ENCODE measurements around the gene SRSF8.

The SRSF8 gene

GRCh38 chr11:95104121-95104830, 37.6 kb downstream of the SRSF8 start:
- H3K23ac ChIP-seq (ENCODE audit: low read length), result no peak overlapping the region
- H4K91ac ChIP-seq (ENCODE audit: low read depth, low read length), result no peak overlapping the region
- H3K36me3 ChIP-seq (ENCODE audit: control insufficient read depth in 1 of 2, insufficient read depth in 2 of 2, low read length in 2 of 2), result no peaks in the 10 kb centered on the region
- no peaks in the 10 kb centered on the region for H3K79me2 ChIP-seq (ENCODE audit: control insufficient read depth, insufficient read depth, low read length, poor library complexity)
- H2BK5ac ChIP-seq (ENCODE audit: low read depth, low read length, poor library complexity), result no peak overlapping the region
- H2BK12ac ChIP-seq (ENCODE audit: low read length), result peak overlapping the region; percentile 15
- no peak overlapping the region for H3K4me3 ChIP-seq (ENCODE audit: low read depth, low read length)
- no peak overlapping the region for H3K9ac ChIP-seq (ENCODE audit: low read length)
- no peaks in the 10 kb centered on the region for H3K27me3 ChIP-seq (ENCODE audit: insufficient read depth, low read length)
- H2AK5ac ChIP-seq (ENCODE audit: low read length), result no peak overlapping the region
- H4K12ac ChIP-seq (ENCODE audit: low read depth, low read length), result no peak overlapping the region
- peaks cover 11% of the 10 kb centered on the region for H3K79me1 ChIP-seq (ENCODE audit: low read length)
- H3K14ac ChIP-seq (ENCODE audit: low read length), result no peak overlapping the region
- H3K27ac ChIP-seq (ENCODE audit: low read depth, low read length), result no peak overlapping the region
- H2BK120ac ChIP-seq (ENCODE audit: insufficient read depth, low read length, poor library complexity), result no peak overlapping the region
- WGBS (ENCODE audit: extremely low coverage, insufficient coverage, insufficient read length), result no CpG with 5 or more reads among the region's 6 CpGs
- no peak overlapping the region for H3K4me2 ChIP-seq (ENCODE audit: low read length)
- no peak overlapping the region for H4K8ac ChIP-seq (ENCODE audit: low read depth, low read length)
- H2AFZ ChIP-seq (ENCODE audit: insufficient read depth, low read length, poor library complexity), result no peak overlapping the region
- H3K4ac ChIP-seq (ENCODE audit: low read depth, low read length), result no peak overlapping the region
- H3K9me3 ChIP-seq (ENCODE audit: insufficient read depth, low read depth, low read length), result no peaks in the 10 kb centered on the region
- no peak overlapping the region for H3K18ac ChIP-seq (ENCODE audit: low read length)
- peaks cover 10 to 15% of the 10 kb centered on the region in 2 experiments for H3K4me1 ChIP-seq (ENCODE audit: control insufficient read depth in 1 of 2, insufficient read depth in 2 of 2, low read length in 2 of 2)
- no peak for DNase-seq

GRCh38 chr11:95104856-95105255, 38.1 kb downstream of the SRSF8 start:
- H3K23ac ChIP-seq (ENCODE audit: low read length), result no peak overlapping the region
- no peak overlapping the region for H2BK120ac ChIP-seq (ENCODE audit: insufficient read depth, low read length, poor library complexity)
- H4K12ac ChIP-seq (ENCODE audit: low read depth, low read length), result no peak overlapping the region
- no peak overlapping the region for H3K4ac ChIP-seq (ENCODE audit: low read depth, low read length)
- no CpG with 5 or more reads among the region's 3 CpGs for WGBS (ENCODE audit: extremely low coverage, insufficient coverage, insufficient read length)
- H3K79me1 ChIP-seq (ENCODE audit: low read length), result peaks cover 11% of the 10 kb centered on the region
- H3K4me1 ChIP-seq (ENCODE audit: control insufficient read depth in 1 of 2, insufficient read depth in 2 of 2, low read length in 2 of 2), result peaks cover 13 to 20% of the 10 kb centered on the region in 2 experiments
- H3K9me3 ChIP-seq (ENCODE audit: insufficient read depth, low read depth, low read length), result no peaks in the 10 kb centered on the region
- no peak overlapping the region for H2AK5ac ChIP-seq (ENCODE audit: low read length)
- no peak overlapping the region for H4K8ac ChIP-seq (ENCODE audit: low read depth, low read length)
- H3K27me3 ChIP-seq (ENCODE audit: insufficient read depth, low read length), result no peaks in the 10 kb centered on the region
- H2AFZ ChIP-seq (ENCODE audit: insufficient read depth, low read length, poor library complexity), result no peak overlapping the region
- no peak overlapping the region for H3K14ac ChIP-seq (ENCODE audit: low read length)
- H2BK5ac ChIP-seq (ENCODE audit: low read depth, low read length, poor library complexity), result no peak overlapping the region
- no peak overlapping the region for H3K27ac ChIP-seq (ENCODE audit: low read depth, low read length)
- H3K9ac ChIP-seq (ENCODE audit: low read length), result no peak overlapping the region
- no peak overlapping the region for H2BK12ac ChIP-seq (ENCODE audit: low read length)
- H3K79me2 ChIP-seq (ENCODE audit: control insufficient read depth, insufficient read depth, low read length, poor library complexity), result no peaks in the 10 kb centered on the region
- no peak for DNase-seq
- H4K91ac ChIP-seq (ENCODE audit: low read depth, low read length), result no peak overlapping the region
- H3K4me3 ChIP-seq (ENCODE audit: low read depth, low read length), result no peak overlapping the region
- no peak overlapping the region for H3K18ac ChIP-seq (ENCODE audit: low read length)
- H3K4me2 ChIP-seq (ENCODE audit: low read length), result no peak overlapping the region
- peaks cover 4% of the 10 kb centered on the region in 2 experiments for H3K36me3 ChIP-seq (ENCODE audit: control insufficient read depth in 1 of 2, insufficient read depth in 2 of 2, low read length in 2 of 2)

- Histone ChIP-seq H3K4ac (ENCODE audit: low read depth, low read length) (no peak overlapping the region), H2BK5ac (ENCODE audit: low read depth, low read length, poor library complexity) (peak overlapping the region; percentile 71), H3K9me3 (ENCODE audit: insufficient read depth, low read depth, low read length) (no peaks in the 10 kb centered on the region), H3K23ac (ENCODE audit: low read length) (no peak overlapping the region), H3K4me1 (ENCODE audit: control insufficient read depth in 1 of 2, insufficient read depth in 2 of 2, low read length in 2 of 2) (peaks cover 13 to 26% of the 10 kb centered on the region in 2 experiments), H3K14ac (ENCODE audit: low read length) (no peak overlapping the region), H3K9ac (ENCODE audit: low read length) (no peak overlapping the region), H3K18ac (ENCODE audit: low read length) (no peak overlapping the region), H2AFZ (ENCODE audit: insufficient read depth, low read length, poor library complexity) (no peak overlapping the region), H2AK5ac (ENCODE audit: low read length) (no peak overlapping the region), H2BK12ac (ENCODE audit: low read length) (no peak overlapping the region), H3K79me2 (ENCODE audit: control insufficient read depth, insufficient read depth, low read length, poor library complexity) (no peaks in the 10 kb centered on the region), H3K79me1 (ENCODE audit: low read length) (peaks cover 11% of the 10 kb centered on the region), H3K4me3 (ENCODE audit: low read depth, low read length) (no peak overlapping the region), H4K8ac (ENCODE audit: low read depth, low read length) (no peak overlapping the region), H3K27ac (ENCODE audit: low read depth, low read length) (peak overlapping the region; percentile 90), H3K27me3 (ENCODE audit: insufficient read depth, low read length) (no peaks in the 10 kb centered on the region), H3K36me3 (ENCODE audit: control insufficient read depth in 1 of 2, insufficient read depth in 2 of 2, low read length in 2 of 2) (peaks cover 4 to 5% of the 10 kb centered on the region in 2 experiments), H3K4me2 (ENCODE audit: low read length) (no peak overlapping the region), H4K91ac (ENCODE audit: low read depth, low read length) (peak overlapping the region; percentile 87), H2BK120ac (ENCODE audit: insufficient read depth, low read length, poor library complexity) (no peak overlapping the region), H4K12ac (ENCODE audit: low read depth, low read length) (no peak overlapping the region)
- DNase-seq, result peak; percentile 56 to 63
- WGBS (ENCODE audit: extremely low coverage, insufficient coverage, insufficient read length), result no CpG with 5 or more reads among the region's 9 CpGs
Observed at GRCh38 chr11:95108159-95108611, 41.5 kb downstream of the SRSF8 start.

GRCh38 chr11:95108671-95109551, 42.2 kb downstream of the SRSF8 start:
- Histone ChIP-seq H3K4me3 (ENCODE audit: low read depth, low read length) (no peak overlapping the region), H3K79me1 (ENCODE audit: low read length) (peaks cover 11% of the 10 kb centered on the region), H3K14ac (ENCODE audit: low read length) (peak overlapping the region; percentile 28), H3K18ac (ENCODE audit: low read length) (peak overlapping the region; percentile 54), H4K91ac (ENCODE audit: low read depth, low read length) (peak overlapping the region; percentile 77), H4K8ac (ENCODE audit: low read depth, low read length) (peak overlapping the region; percentile 17), H2BK5ac (ENCODE audit: low read depth, low read length, poor library complexity) (peak overlapping the region; percentile 58), H3K27me3 (ENCODE audit: insufficient read depth, low read length) (no peaks in the 10 kb centered on the region), H2AK5ac (ENCODE audit: low read length) (peak overlapping the region; percentile 30), H3K9ac (ENCODE audit: low read length) (no peak overlapping the region), H3K4me1 (ENCODE audit: control insufficient read depth in 1 of 2, insufficient read depth in 2 of 2, low read length in 2 of 2) (peaks cover 13 to 26% of the 10 kb centered on the region in 2 experiments), H3K9me3 (ENCODE audit: insufficient read depth, low read depth, low read length) (no peaks in the 10 kb centered on the region), H2BK120ac (ENCODE audit: insufficient read depth, low read length, poor library complexity) (peak overlapping the region; percentile 70), H2AFZ (ENCODE audit: insufficient read depth, low read length, poor library complexity) (no peak overlapping the region), H3K23ac (ENCODE audit: low read length) (no peak overlapping the region), H3K79me2 (ENCODE audit: control insufficient read depth, insufficient read depth, low read length, poor library complexity) (no peaks in the 10 kb centered on the region), H3K4ac (ENCODE audit: low read depth, low read length) (peak overlapping the region; percentile 49), H4K12ac (ENCODE audit: low read depth, low read length) (no peak overlapping the region), H2BK12ac (ENCODE audit: low read length) (peak overlapping the region; percentile 59), H3K27ac (ENCODE audit: low read depth, low read length) (peak overlapping the region; percentile 90), H3K36me3 (ENCODE audit: control insufficient read depth in 1 of 2, insufficient read depth in 2 of 2, low read length in 2 of 2) (peaks cover 4 to 5% of the 10 kb centered on the region in 2 experiments), H3K4me2 (ENCODE audit: low read length) (no peak overlapping the region)
- no CpG with 5 or more reads among the region's 6 CpGs for WGBS (ENCODE audit: extremely low coverage, insufficient coverage, insufficient read length)
- no peak for DNase-seq

Data from trophoblast cell (in vitro differentiated cells and primary cell).